ENCODE data around the gene NADK. TPM values are rescaled to one million over a fixed set of nuclear protein-coding genes. Genes with fewer than 3 reads are reported as not detected.
A peak's percentile ranks its signal among the peaks of the same experiment; 100 is the strongest.
"Not testable (repeated sequence)": the region's sequence is repeated elsewhere in the genome, so short reads cannot be mapped to it uniquely, and the experiment has no call there.

Gene NADK
- total RNA-seq, 1 donor from 2014 or later: 66.0 TPM

GRCh38 chr1:1732381-1732780 lies 45.9 kb downstream of the NADK start:
- H3K4me1 Mint-ChIP-seq (ENCODE audit: low read depth, unreplicated experiment): no peaks in the 10 kb centered on the region
- TF ChIP-seq CTCF (IDR thresholded peaks at IDR 0.05; ENCODE audit: partially characterized antibody, unreplicated experiment): no peak
- H3K9me3 Mint-ChIP-seq (ENCODE audit: unreplicated experiment): no peaks in the 10 kb centered on the region
- H3K36me3 Mint-ChIP-seq (ENCODE audit: unreplicated experiment): no peaks in the 10 kb centered on the region
- peak overlapping the region; percentile 81 for H3K27ac Mint-ChIP-seq (ENCODE audit: unreplicated experiment)
- no peak overlapping the region for H3K4me3 Mint-ChIP-seq (ENCODE audit: unreplicated experiment)
- no peak for DNase-seq
- no peaks in the 10 kb centered on the region for H3K27me3 Mint-ChIP-seq (ENCODE audit: unreplicated experiment)

GRCh38 chr1:1730870-1731269 lies 47.4 kb downstream of the NADK start:
- no peaks in the 10 kb centered on the region for H3K4me1 Mint-ChIP-seq (ENCODE audit: low read depth, unreplicated experiment)
- H3K27ac Mint-ChIP-seq (ENCODE audit: unreplicated experiment): no peak overlapping the region
- no peaks in the 10 kb centered on the region for H3K9me3 Mint-ChIP-seq (ENCODE audit: unreplicated experiment)
- H3K4me3 Mint-ChIP-seq (ENCODE audit: unreplicated experiment): no peak overlapping the region
- no peak for TF ChIP-seq CTCF (IDR thresholded peaks at IDR 0.05; ENCODE audit: partially characterized antibody, unreplicated experiment)
- no peaks in the 10 kb centered on the region for H3K36me3 Mint-ChIP-seq (ENCODE audit: unreplicated experiment)
- DNase-seq: no peak
- H3K27me3 Mint-ChIP-seq (ENCODE audit: unreplicated experiment): peaks cover 2% of the 10 kb centered on the region

- H3K4me1 Mint-ChIP-seq (ENCODE audit: low read depth, unreplicated experiment); H3K27me3 Mint-ChIP-seq (ENCODE audit: unreplicated experiment); H3K27ac Mint-ChIP-seq (ENCODE audit: unreplicated experiment); DNase-seq; H3K9me3 Mint-ChIP-seq (ENCODE audit: unreplicated experiment); H3K4me3 Mint-ChIP-seq (ENCODE audit: unreplicated experiment); H3K36me3 Mint-ChIP-seq (ENCODE audit: unreplicated experiment): not testable (repeated sequence)
Observed at GRCh38 chr1:1730230-1730629, 48.0 kb downstream of the NADK start.

GRCh38 chr1:1729116-1729816 lies 49.0 kb downstream of the NADK start:
- not testable (repeated sequence) for DNase-seq; H3K36me3 Mint-ChIP-seq (ENCODE audit: unreplicated experiment); H3K27me3 Mint-ChIP-seq (ENCODE audit: unreplicated experiment); H3K4me1 Mint-ChIP-seq (ENCODE audit: low read depth, unreplicated experiment); H3K4me3 Mint-ChIP-seq (ENCODE audit: unreplicated experiment); H3K27ac Mint-ChIP-seq (ENCODE audit: unreplicated experiment); H3K9me3 Mint-ChIP-seq (ENCODE audit: unreplicated experiment)

GRCh38 chr1:1728308-1729005 lies 49.8 kb downstream of the NADK start:
- not testable (repeated sequence) for DNase-seq; H3K4me1 Mint-ChIP-seq (ENCODE audit: low read depth, unreplicated experiment); H3K9me3 Mint-ChIP-seq (ENCODE audit: unreplicated experiment); H3K36me3 Mint-ChIP-seq (ENCODE audit: unreplicated experiment); H3K4me3 Mint-ChIP-seq (ENCODE audit: unreplicated experiment); H3K27me3 Mint-ChIP-seq (ENCODE audit: unreplicated experiment); H3K27ac Mint-ChIP-seq (ENCODE audit: unreplicated experiment)

- H3K4me1 Mint-ChIP-seq (ENCODE audit: low read depth, unreplicated experiment); DNase-seq; H3K9me3 Mint-ChIP-seq (ENCODE audit: unreplicated experiment); H3K4me3 Mint-ChIP-seq (ENCODE audit: unreplicated experiment); H3K36me3 Mint-ChIP-seq (ENCODE audit: unreplicated experiment); H3K27ac Mint-ChIP-seq (ENCODE audit: unreplicated experiment); H3K27me3 Mint-ChIP-seq (ENCODE audit: unreplicated experiment): not testable (repeated sequence)
Observed at GRCh38 chr1:1727131-1727651, 51.1 kb downstream of the NADK start.

- not testable (repeated sequence) for H3K4me3 Mint-ChIP-seq (ENCODE audit: unreplicated experiment); H3K4me1 Mint-ChIP-seq (ENCODE audit: low read depth, unreplicated experiment); H3K27ac Mint-ChIP-seq (ENCODE audit: unreplicated experiment); H3K9me3 Mint-ChIP-seq (ENCODE audit: unreplicated experiment); H3K27me3 Mint-ChIP-seq (ENCODE audit: unreplicated experiment); H3K36me3 Mint-ChIP-seq (ENCODE audit: unreplicated experiment); DNase-seq
Observed at GRCh38 chr1:1726088-1726487, 52.2 kb downstream of the NADK start.
